GM13977 (cell line): ENCODE measurements around the gene RSPO1.
"Not testable (repeated sequence)": the region's sequence is repeated elsewhere in the genome, so short reads cannot be mapped to it uniquely, and the experiment has no call there.

Source experiments
- DNase-seq: peaks from one replicate; pipeline ENCODE4 v3.0.0; 2012; ENCODE audit warnings: low spot score
- in situ Hi-C: fragments of 300-500 bp; cut with MboI; formaldehyde crosslinking; loops from one replicate; pipeline ENCODE4 v1.12.0; 2022; ENCODE audit warnings: low sequenced_read_pairs, low pct_unique_long_range_greater_than_20kb, mixed read lengths, inconsistent platforms; ENCODE audit not compliant: unreplicated experiment
- TF ChIP-seq, protein P1 (sequence below): IDR thresholded peaks from 2 replicates; pipeline ENCODE4 v1.5.1; 2012; ENCODE audit warnings: mild to moderate bottlenecking, control low read depth; ENCODE audit not compliant: insufficient read depth; ENCODE audit errors: extremely low read depth, missing control alignments

RSPO1 gene, protein sequence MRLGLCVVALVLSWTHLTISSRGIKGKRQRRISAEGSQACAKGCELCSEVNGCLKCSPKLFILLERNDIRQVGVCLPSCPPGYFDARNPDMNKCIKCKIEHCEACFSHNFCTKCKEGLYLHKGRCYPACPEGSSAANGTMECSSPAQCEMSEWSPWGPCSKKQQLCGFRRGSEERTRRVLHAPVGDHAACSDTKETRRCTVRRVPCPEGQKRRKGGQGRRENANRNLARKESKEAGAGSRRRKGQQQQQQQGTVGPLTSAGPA

DNA sequence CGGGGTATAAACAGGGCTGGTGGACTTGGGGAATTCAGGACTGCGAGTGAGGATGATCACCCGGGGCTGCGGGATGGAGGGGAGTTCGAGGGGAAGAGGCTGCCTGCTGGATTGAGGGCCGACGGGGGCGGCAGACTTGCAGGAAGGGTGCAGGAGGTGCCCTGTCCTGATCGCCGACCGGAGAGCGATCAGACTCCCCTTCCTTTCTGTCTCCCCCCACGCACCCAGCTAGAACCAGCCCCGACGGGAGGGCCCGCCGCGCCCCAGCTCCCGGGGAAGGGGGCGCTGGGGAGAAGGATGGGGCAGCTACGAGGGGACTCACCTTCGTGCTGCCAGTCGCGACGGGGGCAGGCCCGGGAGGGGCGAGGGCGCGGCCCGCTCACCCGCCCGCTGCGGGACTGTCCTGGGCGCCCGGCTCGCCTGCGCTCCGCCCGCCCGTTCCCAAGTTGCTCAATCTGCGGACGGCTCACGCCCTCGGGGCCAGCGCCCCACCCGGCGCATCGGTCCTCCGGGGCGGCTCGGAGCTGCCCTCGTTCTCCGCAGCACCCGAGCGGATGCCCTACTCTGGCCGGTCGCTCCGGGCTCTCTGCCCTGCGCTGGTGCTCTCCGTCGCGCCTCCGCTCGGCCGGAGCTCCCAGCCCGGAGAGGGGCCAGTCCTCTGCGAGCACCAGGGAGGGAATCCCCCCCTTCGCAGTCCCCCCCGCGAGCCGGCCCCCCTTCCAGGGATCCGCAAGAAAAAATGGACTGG is at the start of gene RSPO1:
RSPO1 (minus strand) TSS at position 649 of the 748 bp plus-strand sequence. CDS start 5,231 bp downstream, outside the sequence.
- DNase-seq = peak; percentile 57
- TF ChIP-seq, protein P1, sequence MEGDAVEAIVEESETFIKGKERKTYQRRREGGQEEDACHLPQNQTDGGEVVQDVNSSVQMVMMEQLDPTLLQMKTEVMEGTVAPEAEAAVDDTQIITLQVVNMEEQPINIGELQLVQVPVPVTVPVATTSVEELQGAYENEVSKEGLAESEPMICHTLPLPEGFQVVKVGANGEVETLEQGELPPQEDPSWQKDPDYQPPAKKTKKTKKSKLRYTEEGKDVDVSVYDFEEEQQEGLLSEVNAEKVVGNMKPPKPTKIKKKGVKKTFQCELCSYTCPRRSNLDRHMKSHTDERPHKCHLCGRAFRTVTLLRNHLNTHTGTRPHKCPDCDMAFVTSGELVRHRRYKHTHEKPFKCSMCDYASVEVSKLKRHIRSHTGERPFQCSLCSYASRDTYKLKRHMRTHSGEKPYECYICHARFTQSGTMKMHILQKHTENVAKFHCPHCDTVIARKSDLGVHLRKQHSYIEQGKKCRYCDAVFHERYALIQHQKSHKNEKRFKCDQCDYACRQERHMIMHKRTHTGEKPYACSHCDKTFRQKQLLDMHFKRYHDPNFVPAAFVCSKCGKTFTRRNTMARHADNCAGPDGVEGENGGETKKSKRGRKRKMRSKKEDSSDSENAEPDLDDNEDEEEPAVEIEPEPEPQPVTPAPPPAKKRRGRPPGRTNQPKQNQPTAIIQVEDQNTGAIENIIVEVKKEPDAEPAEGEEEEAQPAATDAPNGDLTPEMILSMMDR = no peak
- in situ Hi-C loops = no loop called here

DNA sequence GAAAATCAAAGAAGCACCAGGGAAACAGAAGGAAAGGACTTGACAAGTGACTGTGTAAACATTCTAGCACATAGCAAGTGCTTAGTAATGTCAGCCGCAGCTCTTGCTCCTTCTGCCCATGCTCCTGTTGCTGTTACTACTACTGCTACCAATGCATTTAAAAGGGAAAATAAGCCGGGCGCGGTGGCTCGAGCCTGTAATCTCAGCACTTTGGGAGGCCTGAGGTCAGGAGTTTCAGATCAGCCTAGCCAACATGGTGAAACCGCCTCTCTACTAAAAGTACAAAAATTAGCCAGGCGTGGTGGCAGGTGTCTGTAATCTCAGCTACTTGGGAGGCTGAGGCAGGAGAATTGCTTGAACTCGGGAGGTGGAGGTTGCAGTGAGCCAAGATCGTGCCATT is 49.5 kb upstream of the RSPO1 start:
- DNase-seq = not testable (repeated sequence)
- in situ Hi-C loops = loop anchor here (10.0 kb wide), 1 partner anchor 229 kb away; no protein-coding TSS in a partner anchor

DNA sequence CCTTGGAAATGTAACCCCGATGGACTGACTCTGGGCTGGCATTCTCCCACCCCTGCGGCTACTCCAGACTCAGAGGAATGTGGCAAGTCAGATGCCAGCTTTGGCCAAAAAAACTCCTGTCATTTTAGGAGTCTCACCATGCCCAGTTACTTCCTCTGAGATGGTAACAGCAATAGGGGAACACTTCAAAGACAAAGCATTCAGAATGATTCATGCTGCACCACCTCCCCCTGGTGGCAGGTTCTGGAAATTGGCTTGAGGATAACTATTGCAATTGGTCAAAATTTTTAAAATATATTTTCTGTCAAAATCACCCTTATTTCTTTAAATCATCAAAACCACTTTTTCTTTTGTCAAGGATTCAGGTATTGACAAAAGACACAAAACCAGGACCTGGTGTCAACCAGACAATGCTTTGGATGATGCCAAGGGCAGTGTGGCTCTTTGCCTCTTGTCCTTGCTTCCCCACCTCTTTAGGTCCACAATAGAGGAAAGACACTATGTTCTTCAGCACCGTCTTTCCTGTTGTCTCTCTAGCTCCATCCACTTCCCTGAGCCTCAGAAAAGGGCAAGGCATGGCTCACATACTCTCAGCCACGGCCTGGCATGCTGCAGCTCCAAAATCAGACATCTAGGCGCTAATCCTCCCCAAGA is 47.8 kb upstream of the RSPO1 start:
- DNase-seq = peak; percentile 66
- in situ Hi-C loops = loop anchor here (10.0 kb wide), 1 partner anchor 228 kb away; no protein-coding TSS in a partner anchor
- TF ChIP-seq, protein P1 = peak; percentile 80

DNA sequence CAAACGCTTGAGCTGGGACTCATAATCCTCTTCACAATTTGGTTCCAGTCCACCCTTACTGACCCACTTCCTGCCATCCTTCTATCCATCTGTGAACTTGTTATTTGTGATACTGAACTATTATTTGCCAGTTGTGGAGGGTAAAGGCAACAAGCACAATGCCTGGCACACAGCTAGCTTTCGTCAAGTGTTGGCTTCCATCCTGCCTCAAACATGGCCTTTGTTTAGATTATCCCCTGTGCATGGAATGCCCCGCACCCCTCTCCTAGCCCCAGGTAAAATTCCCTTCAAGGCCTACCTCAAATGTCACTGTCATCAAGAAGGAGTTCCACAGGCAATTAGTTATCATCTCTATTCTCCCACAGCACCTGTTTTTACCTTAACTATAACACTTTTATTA is 46.2 kb upstream of the RSPO1 start:
- DNase-seq = no peak
- in situ Hi-C loops = loop anchor here (10.0 kb wide), 1 partner anchor 226 kb away; no protein-coding TSS in a partner anchor

DNA sequence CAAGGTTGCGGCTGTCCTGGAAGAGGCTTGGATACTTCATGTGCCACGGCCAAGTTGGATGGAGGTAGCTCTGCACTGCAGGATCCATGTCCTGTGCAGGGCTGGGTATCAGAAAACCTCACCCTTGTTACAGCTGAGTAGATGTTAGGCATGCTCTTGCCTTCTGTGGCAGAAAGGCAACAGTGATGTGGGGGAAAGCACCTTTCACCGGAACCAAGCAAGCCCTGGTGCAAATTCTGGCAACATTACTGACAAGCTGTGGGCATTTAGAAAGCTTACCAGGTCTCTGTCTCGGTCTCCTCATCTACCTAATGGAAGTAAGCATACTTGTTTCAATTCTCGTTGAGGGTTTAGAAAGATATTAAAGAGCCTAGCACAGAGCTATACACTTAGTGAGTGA is 43.1 kb upstream of the RSPO1 start:
- DNase-seq = no peak
- in situ Hi-C loops = loop anchor here (10.0 kb wide), 1 partner anchor 73 kb away; no protein-coding TSS in a partner anchor
- TF ChIP-seq, protein P1 = no peak

More for the DNA sequence above, 46.2 kb upstream of the RSPO1 start:
- TF ChIP-seq, protein P1 = no peak

DNA sequence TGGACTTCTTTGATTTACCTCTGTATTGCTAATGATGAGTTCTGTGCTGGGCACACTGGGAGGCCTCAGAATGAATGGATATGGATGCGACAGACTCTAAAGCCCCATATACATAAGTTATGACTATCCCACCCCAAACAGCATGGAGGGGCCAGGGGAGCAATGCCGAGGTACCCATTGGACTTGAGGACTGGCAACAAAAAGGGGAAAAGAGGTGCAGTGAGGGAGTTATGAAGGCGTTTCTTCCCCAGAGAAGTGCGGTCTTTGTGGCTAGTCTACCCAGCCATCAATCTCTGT is 42.4 kb upstream of the RSPO1 start:
- in situ Hi-C loops = loop anchor here (10.0 kb wide), 1 partner anchor 72 kb away; no protein-coding TSS in a partner anchor
- no peak for DNase-seq
- TF ChIP-seq, protein P1 = no peak
